Measurements from ENCODE around the gene CLCNKB. TPM values are rescaled to one million over a fixed set of nuclear protein-coding genes. Genes with fewer than 3 reads are reported as not detected.

The CLCNKB gene
- total RNA-seq, 1 experiment from 2014 or later = not detected

DNA sequence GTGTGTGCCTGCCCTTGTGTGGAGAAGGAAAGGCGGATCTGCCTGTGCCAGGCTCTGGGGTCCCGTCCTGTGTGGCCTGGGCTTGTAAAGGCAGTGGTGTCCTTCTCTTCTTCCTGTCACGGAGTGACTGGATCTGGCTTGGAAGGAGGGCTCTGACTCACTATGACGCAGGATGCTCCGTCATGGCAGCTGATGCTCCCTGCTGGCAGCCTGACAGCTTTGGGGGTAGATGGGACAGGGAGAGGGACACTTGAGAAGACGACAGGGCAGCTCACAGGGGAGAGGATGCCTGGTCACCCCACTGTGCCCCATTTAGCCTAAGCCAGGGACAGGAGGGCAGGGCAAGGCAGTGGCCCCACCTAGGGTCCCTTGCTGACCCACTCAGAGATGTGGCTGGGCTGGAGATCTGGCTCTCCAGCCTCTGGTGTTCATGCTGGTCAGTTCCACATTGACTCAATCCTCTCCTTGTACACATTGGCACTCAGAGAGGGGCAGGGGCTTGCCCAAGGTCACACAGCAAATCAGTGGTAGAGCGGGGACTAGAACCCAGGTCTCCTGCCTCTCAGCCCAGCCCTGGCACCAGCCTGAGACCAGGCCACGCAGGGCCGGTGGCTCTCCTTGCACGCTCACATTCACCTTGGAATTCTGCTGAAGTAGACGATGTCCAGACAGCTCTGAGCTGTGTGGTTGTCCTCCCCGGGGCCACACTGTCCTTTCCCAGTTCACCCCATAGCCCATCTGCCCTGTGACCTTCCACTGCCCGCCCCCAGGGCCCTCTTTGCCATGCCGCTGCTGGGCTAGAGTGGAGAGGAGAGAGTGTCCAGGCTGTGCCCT is 32.7 kb downstream of the CLCNKB start:
- H3K4me1 Mint-ChIP-seq (ENCODE audit: low read depth, unreplicated experiment) = no peaks in the 10 kb centered on the region
- H3K27me3 Mint-ChIP-seq (ENCODE audit: insufficient read depth, unreplicated experiment) = no peaks in the 10 kb centered on the region
- Histone ChIP-seq H3K27me3 (replicated peaks; ENCODE audit: control insufficient read depth, insufficient read depth, low read length) (no peaks in the 10 kb centered on the region), H3K9me3 (no peaks in the 10 kb centered on the region), H3K4me3 (ENCODE audit: low read depth, low read length) (no peak overlapping the region), H3K36me3 (ENCODE audit: control insufficient read depth, insufficient read depth, low read length) (no peaks in the 10 kb centered on the region), H3K4me1 (peaks cover 5% of the 10 kb centered on the region; the same call in 1 of the 2 replicates)
- H3K36me3 Mint-ChIP-seq (ENCODE audit: insufficient read depth, unreplicated experiment) = no peaks in the 10 kb centered on the region
- intact Hi-C loops (cut with micrococcal nuclease; ENCODE audit: unreplicated experiment) = loop anchor here (10.0 kb wide), 1 partner anchor 289 kb away; the partner anchor contains the start of gene SZRD1
- POLR2A ChIA-PET = no interaction called here
- no peak overlapping the region for H3K4me3 Mint-ChIP-seq (ENCODE audit: unreplicated experiment)
- no peaks in the 10 kb centered on the region for H3K9me3 Mint-ChIP-seq (ENCODE audit: unreplicated experiment)
- BruUV-seq (replicated peaks) = no TSS peak
- no peak overlapping the region for H3K27ac Mint-ChIP-seq (ENCODE audit: unreplicated experiment)
- CTCF ChIA-PET = no interaction called here
- TF ChIP-seq, protein P1, sequence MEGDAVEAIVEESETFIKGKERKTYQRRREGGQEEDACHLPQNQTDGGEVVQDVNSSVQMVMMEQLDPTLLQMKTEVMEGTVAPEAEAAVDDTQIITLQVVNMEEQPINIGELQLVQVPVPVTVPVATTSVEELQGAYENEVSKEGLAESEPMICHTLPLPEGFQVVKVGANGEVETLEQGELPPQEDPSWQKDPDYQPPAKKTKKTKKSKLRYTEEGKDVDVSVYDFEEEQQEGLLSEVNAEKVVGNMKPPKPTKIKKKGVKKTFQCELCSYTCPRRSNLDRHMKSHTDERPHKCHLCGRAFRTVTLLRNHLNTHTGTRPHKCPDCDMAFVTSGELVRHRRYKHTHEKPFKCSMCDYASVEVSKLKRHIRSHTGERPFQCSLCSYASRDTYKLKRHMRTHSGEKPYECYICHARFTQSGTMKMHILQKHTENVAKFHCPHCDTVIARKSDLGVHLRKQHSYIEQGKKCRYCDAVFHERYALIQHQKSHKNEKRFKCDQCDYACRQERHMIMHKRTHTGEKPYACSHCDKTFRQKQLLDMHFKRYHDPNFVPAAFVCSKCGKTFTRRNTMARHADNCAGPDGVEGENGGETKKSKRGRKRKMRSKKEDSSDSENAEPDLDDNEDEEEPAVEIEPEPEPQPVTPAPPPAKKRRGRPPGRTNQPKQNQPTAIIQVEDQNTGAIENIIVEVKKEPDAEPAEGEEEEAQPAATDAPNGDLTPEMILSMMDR (IDR thresholded peaks at IDR 0.05; ENCODE audit: insufficient read depth in 1 of 2, low read depth in 1 of 2, low read length in 1 of 2, severe bottlenecking in 1 of 2, unreplicated experiment in 1 of 2) = no peak
- DNase-seq = no peak

DNA sequence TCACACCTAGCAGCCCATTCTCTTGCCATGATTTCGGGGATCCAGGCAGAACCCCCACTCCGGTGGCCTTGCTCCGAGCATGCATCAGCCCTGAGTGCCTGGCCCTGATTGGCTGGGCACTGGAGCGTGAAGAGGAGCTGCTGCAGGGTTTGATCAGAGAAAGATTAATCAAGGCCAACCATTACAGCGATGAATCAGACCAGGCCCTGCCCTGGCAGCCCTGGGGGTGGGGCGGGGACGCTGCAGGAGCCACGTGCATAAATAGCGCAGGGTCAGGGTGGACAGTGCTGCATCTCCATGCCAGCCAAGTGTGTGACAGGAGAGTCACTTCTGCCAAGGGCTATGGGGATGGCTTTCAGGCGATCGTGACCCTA is 33.3 kb downstream of the CLCNKB start:
- POLR2A ChIA-PET = no interaction called here
- H3K4me1 Mint-ChIP-seq (ENCODE audit: low read depth, unreplicated experiment) = no peaks in the 10 kb centered on the region
- H3K27ac Mint-ChIP-seq (ENCODE audit: unreplicated experiment) = no peak overlapping the region
- no TSS peak for BruUV-seq (replicated peaks)
- H3K36me3 Mint-ChIP-seq (ENCODE audit: insufficient read depth, unreplicated experiment) = no peaks in the 10 kb centered on the region
- no peaks in the 10 kb centered on the region for H3K9me3 Mint-ChIP-seq (ENCODE audit: unreplicated experiment)
- Histone ChIP-seq H3K36me3 (ENCODE audit: control insufficient read depth, insufficient read depth, low read length) (no peaks in the 10 kb centered on the region), H3K27me3 (replicated peaks; ENCODE audit: control insufficient read depth, insufficient read depth, low read length) (no peaks in the 10 kb centered on the region), H3K9me3 (no peaks in the 10 kb centered on the region), H3K4me3 (ENCODE audit: low read depth, low read length) (no peak overlapping the region), H3K4me1 (peaks cover 5% of the 10 kb centered on the region; the same call in 1 of the 2 replicates)
- no peak for DNase-seq
- TF ChIP-seq, protein P1 (IDR thresholded peaks at IDR 0.05; ENCODE audit: insufficient read depth in 1 of 2, low read depth in 1 of 2, low read length in 1 of 2, severe bottlenecking in 1 of 2, unreplicated experiment in 1 of 2) = no peak
- H3K4me3 Mint-ChIP-seq (ENCODE audit: unreplicated experiment) = no peak overlapping the region
- intact Hi-C loops (cut with micrococcal nuclease; ENCODE audit: unreplicated experiment) = loop anchor here (10.0 kb wide), 1 partner anchor 288 kb away; the partner anchor contains the start of gene SZRD1
- CTCF ChIA-PET = no interaction called here
- H3K27me3 Mint-ChIP-seq (ENCODE audit: insufficient read depth, unreplicated experiment) = no peaks in the 10 kb centered on the region

DNA sequence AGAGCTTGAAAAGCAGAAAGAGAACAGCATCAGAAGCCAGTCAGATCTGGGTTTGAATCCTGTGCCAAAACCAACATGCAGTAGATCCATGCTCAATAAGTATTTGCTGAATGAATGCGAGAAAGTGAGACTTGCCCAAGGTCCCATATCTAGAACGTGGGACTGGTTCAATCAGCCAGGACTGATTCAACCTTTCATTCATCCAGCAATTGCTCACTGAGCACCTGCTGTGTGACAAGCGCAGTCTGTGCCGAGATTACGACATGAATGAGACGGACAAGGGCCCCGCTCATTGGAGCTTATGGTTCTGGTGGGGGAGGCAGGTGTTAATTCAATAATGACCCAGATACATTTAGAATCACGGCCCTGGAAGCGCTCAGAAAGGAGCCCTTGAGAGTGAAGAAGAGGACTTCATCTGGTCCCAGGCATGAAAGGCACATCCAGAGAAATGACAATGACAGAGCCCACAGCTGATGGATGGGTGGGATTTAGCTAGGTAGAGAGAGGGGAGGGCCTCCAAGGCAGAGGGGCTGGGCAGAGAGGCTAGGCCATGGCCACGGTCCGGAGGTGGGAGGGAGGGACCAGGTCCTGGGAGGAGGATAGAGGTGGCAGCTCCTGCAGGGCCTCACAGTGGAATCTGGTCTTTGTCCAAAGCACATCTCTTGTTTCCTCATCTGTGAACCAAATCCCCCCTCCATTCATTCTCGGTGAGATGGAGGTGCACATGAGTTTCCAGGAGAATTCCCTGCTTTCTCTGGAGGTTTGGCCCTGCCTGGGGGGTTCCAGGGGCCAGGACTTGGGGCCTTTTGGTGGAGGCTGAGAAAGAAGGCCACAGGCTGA is 34.0 kb downstream of the CLCNKB start:
- no peak overlapping the region for H3K27ac Mint-ChIP-seq (ENCODE audit: unreplicated experiment)
- CTCF ChIA-PET = interaction anchor here (1.2 to 3.3 kb wide), 3 partner anchors 96 to 112 kb away, joined by 3 to 24 read pairs (median 23); no protein-coding TSS in a partner anchor
- POLR2A ChIA-PET = no interaction called here

More for the DNA sequence above, 34.0 kb downstream of the CLCNKB start:
- no peak for DNase-seq
- Mint-ChIP-seq H3K4me3 (ENCODE audit: unreplicated experiment) (no peak overlapping the region), H3K36me3 (ENCODE audit: insufficient read depth, unreplicated experiment) (no peaks in the 10 kb centered on the region), H3K27me3 (ENCODE audit: insufficient read depth, unreplicated experiment) (no peaks in the 10 kb centered on the region), H3K4me1 (ENCODE audit: low read depth, unreplicated experiment) (no peaks in the 10 kb centered on the region), H3K9me3 (ENCODE audit: unreplicated experiment) (no peaks in the 10 kb centered on the region)
- Histone ChIP-seq H3K36me3 (ENCODE audit: control insufficient read depth, insufficient read depth, low read length) (no peaks in the 10 kb centered on the region), H3K4me1 (peaks cover 5% of the 10 kb centered on the region; the same call in 1 of the 2 replicates), H3K27me3 (replicated peaks; ENCODE audit: control insufficient read depth, insufficient read depth, low read length) (no peaks in the 10 kb centered on the region), H3K4me3 (ENCODE audit: low read depth, low read length) (no peak overlapping the region), H3K9me3 (no peaks in the 10 kb centered on the region)
- BruUV-seq (replicated peaks) = no TSS peak
- TF ChIP-seq, protein P1 (IDR thresholded peaks at IDR 0.05; ENCODE audit: insufficient read depth in 1 of 2, low read depth in 1 of 2, low read length in 1 of 2, severe bottlenecking in 1 of 2, unreplicated experiment in 1 of 2) = no peak
- intact Hi-C loops (cut with micrococcal nuclease; ENCODE audit: unreplicated experiment) = loop anchor here (10.0 kb wide), 1 partner anchor 287 kb away; the partner anchor contains the start of gene SZRD1
